Neural cell (in vitro differentiated cells): Measurements from ENCODE around the gene MAPT.

Experiments
- CTCF ChIP-seq: fragments of 450-650 bp; IDR thresholded peaks from 2 replicates; pipeline ENCODE4 v1.5.1; 2014; ENCODE audit warnings: antibody characterized with exemption, mild to moderate bottlenecking, moderate library complexity; ENCODE audit not compliant: poor library complexity, severe bottlenecking
- EP300 ChIP-seq: fragments of 450-650 bp; conservative IDR thresholded peaks from 2 replicates; pipeline ENCODE4 v1.6.1; 2014; ENCODE audit warnings: antibody characterized with exemption, mild to moderate bottlenecking, moderate library complexity; ENCODE audit not compliant: poor library complexity, severe bottlenecking
- EZH2 ChIP-seq: fragments of 200-600, 300-800 bp; shearing (Covaris generic), sonication (generic); IDR thresholded peaks from 2 replicates; pipeline ENCODE4 v1.6.1; 2014; ENCODE audit warnings: antibody characterized with exemption, low read length, borderline replicate concordance, mild to moderate bottlenecking; ENCODE audit not compliant: insufficient read depth, poor library complexity, severe bottlenecking
- MXI1 ChIP-seq: fragments of 450-650 bp; conservative IDR thresholded peaks from 2 replicates; pipeline ENCODE4 v1.6.1; 2014; ENCODE audit warnings: antibody characterized with exemption, mild to moderate bottlenecking; ENCODE audit not compliant: poor library complexity, severe bottlenecking
- POLR2AphosphoS5 ChIP-seq: IDR thresholded peaks from 2 replicates; pipeline ENCODE4 v1.6.1; 2012
- RAD21 ChIP-seq: fragments of 450-650 bp; conservative IDR thresholded peaks from 2 replicates; pipeline ENCODE4 v1.6.1; 2014; ENCODE audit warnings: antibody characterized with exemption, mild to moderate bottlenecking, moderate library complexity
- REST ChIP-seq: IDR thresholded peaks from 2 replicates; pipeline ENCODE4 v1.6.1; 2012; ENCODE audit warnings: borderline replicate concordance
- SMC3 ChIP-seq: fragments of 450-650 bp; conservative IDR thresholded peaks from 2 replicates; pipeline ENCODE4 v1.6.1; 2014; ENCODE audit warnings: antibody characterized with exemption, mild to moderate bottlenecking, moderate library complexity; ENCODE audit not compliant: poor library complexity
- TAF1 ChIP-seq: IDR thresholded peaks from 2 replicates; pipeline ENCODE4 v1.6.1; 2012; ENCODE audit warnings: low read depth

GRCh38 chr17:46013127-46013501 lies 118.8 kb downstream of the MAPT start:
- no peak for TF ChIP-seq CTCF
- no peak for TF ChIP-seq REST
- no peak for TF ChIP-seq RAD21
- no peak for TF ChIP-seq EP300
- no peak for TF ChIP-seq EZH2
- no peak for TF ChIP-seq POLR2AphosphoS5
- TF ChIP-seq TAF1, result no peak
- TF ChIP-seq MXI1, result no peak
- no peak for TF ChIP-seq SMC3
